DND-41 (cell line): ENCODE measurements around the gene RABGAP1L.

Experiments
- EZH2 ChIP-seq: IDR thresholded peaks from 3 replicates; pipeline ENCODE4 v1.6.1; 2012; ENCODE audit warnings: borderline replicate concordance, low read depth, mild to moderate bottlenecking, moderate library complexity, low read length, inconsistent platforms; ENCODE audit not compliant: severe bottlenecking
- TF ChIP-seq, protein P1 (sequence below): IDR thresholded peaks from 2 replicates; pipeline ENCODE4 v1.5.1; 2012; ENCODE audit warnings: borderline replicate concordance, low read length, moderate library complexity, mild to moderate bottlenecking; ENCODE audit not compliant: poor library complexity, severe bottlenecking; ENCODE audit errors: extremely low read depth

GRCh38 chr1:174157157-174157806, 2.0 kb upstream of the RABGAP1L start:
- TF ChIP-seq, protein P1, sequence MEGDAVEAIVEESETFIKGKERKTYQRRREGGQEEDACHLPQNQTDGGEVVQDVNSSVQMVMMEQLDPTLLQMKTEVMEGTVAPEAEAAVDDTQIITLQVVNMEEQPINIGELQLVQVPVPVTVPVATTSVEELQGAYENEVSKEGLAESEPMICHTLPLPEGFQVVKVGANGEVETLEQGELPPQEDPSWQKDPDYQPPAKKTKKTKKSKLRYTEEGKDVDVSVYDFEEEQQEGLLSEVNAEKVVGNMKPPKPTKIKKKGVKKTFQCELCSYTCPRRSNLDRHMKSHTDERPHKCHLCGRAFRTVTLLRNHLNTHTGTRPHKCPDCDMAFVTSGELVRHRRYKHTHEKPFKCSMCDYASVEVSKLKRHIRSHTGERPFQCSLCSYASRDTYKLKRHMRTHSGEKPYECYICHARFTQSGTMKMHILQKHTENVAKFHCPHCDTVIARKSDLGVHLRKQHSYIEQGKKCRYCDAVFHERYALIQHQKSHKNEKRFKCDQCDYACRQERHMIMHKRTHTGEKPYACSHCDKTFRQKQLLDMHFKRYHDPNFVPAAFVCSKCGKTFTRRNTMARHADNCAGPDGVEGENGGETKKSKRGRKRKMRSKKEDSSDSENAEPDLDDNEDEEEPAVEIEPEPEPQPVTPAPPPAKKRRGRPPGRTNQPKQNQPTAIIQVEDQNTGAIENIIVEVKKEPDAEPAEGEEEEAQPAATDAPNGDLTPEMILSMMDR = no peak
- no peak for TF ChIP-seq EZH2
